ENCODE data around the gene PTH. TPM values are rescaled to one million over a fixed set of nuclear protein-coding genes. Genes with fewer than 3 reads are reported as not detected.
A peak's percentile ranks its signal among the peaks of the same experiment; 100 is the strongest.

The PTH gene
- total RNA-seq = not detected in 2 replicates

DNA sequence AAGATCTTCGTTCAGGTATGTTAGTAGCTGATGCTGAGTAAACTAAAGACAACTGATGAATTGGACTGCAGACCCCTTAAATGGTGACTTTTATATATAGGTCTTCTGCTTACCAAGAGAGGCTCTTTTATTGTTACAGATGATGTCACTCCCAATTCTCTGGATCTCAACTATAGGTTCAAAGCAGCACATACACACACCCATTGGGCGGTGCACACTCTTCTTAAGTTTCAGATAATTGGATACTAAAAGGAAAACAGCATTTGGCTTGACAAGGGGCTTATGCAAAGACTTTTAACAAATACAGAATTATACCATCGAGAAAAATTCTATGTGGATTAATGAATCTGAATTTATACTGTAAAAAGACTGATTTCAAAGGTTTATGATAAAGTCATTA lies at the start of gene PTH:
Gene PTH (minus strand): TSS at position 69 of the 400 bp plus-strand sequence. CDS start 3,142 bp downstream, outside the sequence.
- Mint-ChIP-seq H3K27ac (no peak within 1 kb of the TSS), H3K4me1 (ENCODE audit: low read depth) (no peaks in the 10 kb centered on the region), H3K27me3 (ENCODE audit: insufficient read depth) (peaks cover 5% of the 10 kb centered on the region), H3K36me3 (ENCODE audit: low read depth) (no peaks in the 10 kb centered on the region), H3K4me3 (no peak within 1 kb of the TSS), H3K9me3 (no peaks in the 10 kb centered on the region)
- no peak for DNase-seq (ENCODE audit: low spot score)
- intact Hi-C loops (cut with micrococcal nuclease) = no loop called here

DNA sequence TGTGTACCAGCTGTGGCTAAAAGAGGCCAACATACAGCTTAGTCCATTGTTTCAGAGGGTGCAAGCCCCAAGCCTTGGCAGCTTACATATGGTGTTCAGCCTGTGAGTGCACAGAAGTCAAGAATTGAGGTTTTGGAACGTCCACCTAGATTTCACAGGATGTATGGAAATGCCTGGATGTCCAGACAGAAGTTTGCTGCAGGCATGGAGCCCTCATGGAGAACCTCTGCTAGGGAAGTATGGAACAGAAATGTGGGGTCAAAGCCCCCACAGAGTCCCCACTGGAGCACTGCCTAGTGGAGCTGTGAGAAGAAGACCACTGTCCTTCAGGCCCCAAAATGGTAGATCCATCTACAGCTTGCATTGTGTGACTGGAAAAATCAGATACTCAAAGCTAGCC lies 42.2 kb upstream of the PTH start:
- DNase-seq (ENCODE audit: low spot score) = no peak
- H3K4me3 Mint-ChIP-seq = no peak overlapping the region
- intact Hi-C loops (cut with micrococcal nuclease) = no loop called here
- H3K27ac Mint-ChIP-seq = no peak overlapping the region
- H3K9me3 Mint-ChIP-seq = peaks cover 31% of the 10 kb centered on the region
- H3K27me3 Mint-ChIP-seq (ENCODE audit: insufficient read depth) = no peaks in the 10 kb centered on the region
- H3K4me1 Mint-ChIP-seq (ENCODE audit: low read depth) = no peaks in the 10 kb centered on the region
- no peaks in the 10 kb centered on the region for H3K36me3 Mint-ChIP-seq (ENCODE audit: low read depth)

DNA sequence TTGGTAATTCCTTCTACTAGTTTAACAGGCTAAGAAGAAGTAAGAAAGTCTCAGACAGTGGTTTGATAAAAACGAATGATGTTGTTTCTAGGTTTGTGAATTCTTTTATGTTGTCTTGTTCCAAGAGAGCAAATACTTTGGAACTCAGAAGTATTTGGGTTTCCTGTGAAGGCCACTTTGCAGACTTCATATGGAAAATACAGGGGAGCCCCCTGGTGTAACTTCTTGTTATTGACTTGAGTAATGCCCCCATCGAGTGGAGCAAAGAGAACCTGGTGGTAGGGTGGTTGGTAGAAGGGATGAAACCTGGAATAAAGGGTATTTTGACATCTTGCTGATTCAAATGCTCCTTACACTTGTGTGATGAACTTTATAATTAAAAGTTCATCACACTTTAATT lies 40.0 kb upstream of the PTH start:
- intact Hi-C loops (cut with micrococcal nuclease) = no loop called here
- DNase-seq (ENCODE audit: low spot score) = no peak
- H3K4me1 Mint-ChIP-seq (ENCODE audit: low read depth) = no peaks in the 10 kb centered on the region
- peaks cover 37% of the 10 kb centered on the region for H3K9me3 Mint-ChIP-seq
- no peak overlapping the region for H3K27ac Mint-ChIP-seq
- H3K4me3 Mint-ChIP-seq = no peak overlapping the region
- H3K36me3 Mint-ChIP-seq (ENCODE audit: low read depth) = no peaks in the 10 kb centered on the region
- H3K27me3 Mint-ChIP-seq (ENCODE audit: insufficient read depth) = no peaks in the 10 kb centered on the region

DNA sequence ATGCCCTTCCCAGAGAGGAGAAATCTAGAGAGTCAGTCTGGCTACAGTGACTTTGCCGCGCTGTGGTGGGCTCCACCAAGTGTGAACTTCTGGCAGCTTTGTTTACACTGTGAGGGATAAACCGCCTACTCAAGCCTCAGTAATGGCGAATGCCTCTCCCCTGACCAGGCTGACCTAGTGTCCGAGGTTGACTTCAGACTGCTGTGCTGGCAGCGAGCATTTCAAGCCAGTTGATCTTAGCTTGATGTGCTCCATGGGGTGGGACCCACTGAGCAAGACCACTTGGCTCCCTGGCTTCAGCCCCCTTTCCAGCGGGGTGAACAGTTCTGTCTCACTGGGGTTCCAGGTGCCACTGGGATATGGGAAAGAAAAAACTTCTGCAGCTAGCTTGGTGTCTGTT lies 38.6 kb upstream of the PTH start:
- Mint-ChIP-seq H3K36me3 (ENCODE audit: low read depth) (no peaks in the 10 kb centered on the region), H3K4me1 (ENCODE audit: low read depth) (no peaks in the 10 kb centered on the region), H3K27ac (no peak overlapping the region), H3K4me3 (no peak overlapping the region), H3K9me3 (peaks cover 27% of the 10 kb centered on the region), H3K27me3 (ENCODE audit: insufficient read depth) (no peaks in the 10 kb centered on the region)
- intact Hi-C loops (cut with micrococcal nuclease) = no loop called here
- no peak for DNase-seq (ENCODE audit: low spot score)

DNA sequence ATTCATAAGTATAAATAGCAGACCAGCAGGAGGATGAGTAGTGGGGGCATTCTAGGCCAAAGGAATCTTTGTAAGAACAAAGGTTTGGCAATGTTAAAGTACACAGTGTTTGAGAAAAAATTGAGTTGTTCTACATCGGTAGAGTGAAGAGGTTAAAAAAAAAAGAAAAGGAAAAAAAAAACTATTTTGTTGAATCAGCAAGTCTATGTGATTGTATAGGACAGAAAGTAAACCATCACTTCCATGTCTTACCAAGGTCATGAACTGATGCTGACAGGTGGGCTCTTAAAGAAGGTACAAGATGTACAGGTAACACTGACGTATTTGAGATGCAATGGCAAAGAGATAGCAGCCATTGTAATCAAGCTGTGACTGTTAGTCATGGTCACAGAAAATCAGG lies 29.5 kb upstream of the PTH start:
- H3K4me1 Mint-ChIP-seq (ENCODE audit: low read depth) = no peaks in the 10 kb centered on the region
- intact Hi-C loops (cut with micrococcal nuclease) = no loop called here
- H3K27ac Mint-ChIP-seq = no peak overlapping the region
- H3K36me3 Mint-ChIP-seq (ENCODE audit: low read depth) = no peaks in the 10 kb centered on the region
- DNase-seq (ENCODE audit: low spot score) = no peak
- H3K9me3 Mint-ChIP-seq = peaks cover 5% of the 10 kb centered on the region
- H3K4me3 Mint-ChIP-seq = no peak overlapping the region
- no peaks in the 10 kb centered on the region for H3K27me3 Mint-ChIP-seq (ENCODE audit: insufficient read depth)

DNA sequence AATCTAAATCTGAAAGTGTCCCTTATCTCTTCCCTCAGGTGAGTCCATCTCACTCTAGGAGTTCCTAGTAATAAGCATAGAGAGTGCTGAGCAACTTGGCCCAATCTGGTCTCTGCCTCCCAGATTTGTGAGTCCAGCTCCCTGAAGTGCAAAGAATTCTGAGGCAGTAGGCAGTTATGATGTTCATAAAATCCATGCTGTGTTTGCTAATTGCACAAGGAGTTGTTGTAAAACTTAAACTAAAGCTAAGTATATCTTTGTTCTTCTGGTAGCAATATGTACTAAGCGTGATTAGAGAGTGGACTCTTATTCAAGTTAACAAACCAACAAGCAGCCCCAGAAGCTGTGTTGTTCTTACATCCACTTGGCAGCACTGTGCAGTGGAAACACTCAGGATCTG lies 7.6 kb upstream of the PTH start:
- no peaks in the 10 kb centered on the region for H3K9me3 Mint-ChIP-seq
- H3K4me1 Mint-ChIP-seq (ENCODE audit: low read depth) = no peaks in the 10 kb centered on the region
- H3K27ac Mint-ChIP-seq = no peak overlapping the region
- DNase-seq (ENCODE audit: low spot score) = no peak
- H3K27me3 Mint-ChIP-seq (ENCODE audit: insufficient read depth) = peaks cover 2% of the 10 kb centered on the region
- intact Hi-C loops (cut with micrococcal nuclease) = no loop called here
- H3K36me3 Mint-ChIP-seq (ENCODE audit: low read depth) = no peaks in the 10 kb centered on the region
- no peak overlapping the region for H3K4me3 Mint-ChIP-seq

DNA sequence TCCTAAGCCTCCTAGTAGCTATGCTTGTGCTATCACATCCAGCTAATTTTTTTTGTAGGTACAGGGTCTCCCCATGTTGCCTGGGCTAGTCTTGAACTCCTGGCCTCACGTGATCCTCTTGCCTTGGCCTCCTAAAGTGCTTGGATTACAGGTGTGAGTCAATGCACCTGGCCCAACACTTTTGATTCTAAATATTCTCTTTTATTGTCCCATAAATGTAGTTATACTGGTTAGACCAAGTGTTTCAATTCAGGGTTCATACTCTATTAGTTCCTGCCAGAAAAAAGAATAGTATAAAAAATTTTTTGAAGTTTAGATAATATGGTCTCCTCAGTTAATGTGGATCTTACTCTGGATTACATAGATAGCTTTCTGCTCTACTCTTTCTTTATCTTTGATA lies 6.7 kb upstream of the PTH start:
- intact Hi-C loops (cut with micrococcal nuclease) = no loop called here
- no peak for DNase-seq (ENCODE audit: low spot score)
- Mint-ChIP-seq H3K27ac (no peak overlapping the region), H3K4me1 (ENCODE audit: low read depth) (no peaks in the 10 kb centered on the region), H3K27me3 (ENCODE audit: insufficient read depth) (peaks cover 2% of the 10 kb centered on the region), H3K9me3 (no peaks in the 10 kb centered on the region), H3K4me3 (no peak overlapping the region), H3K36me3 (ENCODE audit: low read depth) (no peaks in the 10 kb centered on the region)

DNA sequence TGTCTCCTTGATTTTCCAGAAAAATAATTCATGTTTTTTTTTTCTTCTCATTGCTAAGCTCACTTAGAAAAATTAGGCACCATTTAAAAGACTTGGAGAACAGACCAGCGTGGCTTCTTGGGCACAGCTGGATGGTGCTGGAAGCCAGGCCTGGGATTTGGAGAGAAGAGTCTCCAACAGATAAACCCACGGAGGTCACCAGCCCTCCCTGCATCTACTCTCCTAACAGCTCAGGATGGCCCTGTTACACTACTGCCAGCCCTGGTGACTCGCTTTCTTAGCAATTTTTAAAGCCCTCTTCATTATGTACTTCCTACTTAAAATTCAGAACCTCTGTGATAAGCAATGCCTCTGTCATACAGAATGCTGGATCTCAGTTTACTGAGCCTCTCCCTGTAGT lies 1.7 kb downstream of the PTH start:
- Mint-ChIP-seq H3K36me3 (ENCODE audit: low read depth) (no peaks in the 10 kb centered on the region), H3K27ac (no peak overlapping the region), H3K4me3 (no peak overlapping the region), H3K4me1 (ENCODE audit: low read depth) (no peaks in the 10 kb centered on the region), H3K27me3 (ENCODE audit: insufficient read depth) (peaks cover 5% of the 10 kb centered on the region), H3K9me3 (no peaks in the 10 kb centered on the region)
- DNase-seq (ENCODE audit: low spot score) = no peak
- intact Hi-C loops (cut with micrococcal nuclease) = no loop called here

DNA sequence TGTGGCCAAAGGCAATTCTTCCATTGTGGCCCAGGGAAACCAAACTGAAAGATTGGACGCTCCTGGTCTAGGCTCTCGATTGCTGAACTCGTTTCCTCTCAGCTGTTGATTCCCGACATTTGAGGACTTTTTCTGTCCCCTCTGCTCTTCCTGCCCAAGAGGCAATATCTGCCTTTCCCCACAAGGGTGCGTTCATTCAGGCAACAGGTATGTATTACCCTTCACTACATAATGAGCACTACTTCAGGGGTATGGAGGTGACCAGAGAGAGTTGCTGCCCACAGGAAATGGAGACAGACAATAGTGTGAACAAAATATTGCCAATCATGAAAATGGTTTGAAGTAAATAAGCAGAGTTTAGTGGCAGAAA lies 8.2 kb downstream of the PTH start:
- Mint-ChIP-seq H3K27me3 (ENCODE audit: insufficient read depth) (no peaks in the 10 kb centered on the region), H3K36me3 (ENCODE audit: low read depth) (no peaks in the 10 kb centered on the region), H3K9me3 (no peaks in the 10 kb centered on the region), H3K4me1 (ENCODE audit: low read depth) (peaks cover 9% of the 10 kb centered on the region), H3K4me3 (peak overlapping the region; percentile 72), H3K27ac (peak overlapping the region; percentile 67)
- intact Hi-C loops (cut with micrococcal nuclease) = loop anchor here (2.0 kb wide), 1 partner anchor 761 kb away; no protein-coding TSS in a partner anchor
- DNase-seq (ENCODE audit: low spot score) = no peak

DNA sequence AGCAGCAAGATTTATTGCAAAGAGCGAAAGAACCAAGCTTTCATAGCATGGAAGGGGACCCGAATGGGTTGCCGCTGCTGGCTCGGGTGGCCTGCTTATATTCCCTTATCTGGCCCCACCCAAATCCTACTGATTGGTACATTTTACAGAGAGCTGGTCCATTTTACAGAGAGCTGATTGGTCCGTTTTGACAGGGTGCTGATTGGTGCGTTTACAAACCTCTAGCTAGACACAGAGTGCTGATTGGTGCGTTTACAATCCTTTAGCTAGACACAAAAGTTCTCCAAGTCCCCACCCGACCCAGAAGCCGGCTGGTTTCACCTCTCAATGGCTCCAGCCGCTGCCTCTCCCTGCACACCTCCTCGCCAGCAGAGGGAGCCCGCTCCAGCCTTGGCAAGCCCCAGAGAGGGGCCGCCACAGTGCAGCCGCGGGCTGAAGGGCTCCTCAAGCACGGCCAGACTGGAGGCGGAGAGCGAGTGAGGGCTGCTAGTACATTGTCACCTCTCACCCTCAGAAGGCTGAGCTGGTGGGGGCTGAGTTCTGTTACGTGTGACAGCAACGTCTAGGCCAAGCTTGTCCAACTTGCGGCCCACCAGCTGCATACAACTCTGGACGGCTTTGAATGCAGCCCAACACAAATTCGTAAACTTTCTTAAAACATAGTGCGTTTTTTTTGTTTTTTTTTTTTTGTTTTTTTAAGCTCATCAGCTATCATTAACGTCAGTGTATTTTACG lies 8.7 kb downstream of the PTH start:
- Mint-ChIP-seq H3K27me3 (ENCODE audit: insufficient read depth) (peaks cover under 1% of the 10 kb centered on the region), H3K9me3 (no peaks in the 10 kb centered on the region), H3K4me1 (ENCODE audit: low read depth) (peaks cover 9% of the 10 kb centered on the region), H3K4me3 (peak overlapping the region; percentile 72), H3K36me3 (ENCODE audit: low read depth) (no peaks in the 10 kb centered on the region), H3K27ac (no peak overlapping the region)
- DNase-seq (ENCODE audit: low spot score) = peak; percentile 35
- intact Hi-C loops (cut with micrococcal nuclease) = loop anchor here (2.0 kb wide), 1 partner anchor 762 kb away; no protein-coding TSS in a partner anchor

DNA sequence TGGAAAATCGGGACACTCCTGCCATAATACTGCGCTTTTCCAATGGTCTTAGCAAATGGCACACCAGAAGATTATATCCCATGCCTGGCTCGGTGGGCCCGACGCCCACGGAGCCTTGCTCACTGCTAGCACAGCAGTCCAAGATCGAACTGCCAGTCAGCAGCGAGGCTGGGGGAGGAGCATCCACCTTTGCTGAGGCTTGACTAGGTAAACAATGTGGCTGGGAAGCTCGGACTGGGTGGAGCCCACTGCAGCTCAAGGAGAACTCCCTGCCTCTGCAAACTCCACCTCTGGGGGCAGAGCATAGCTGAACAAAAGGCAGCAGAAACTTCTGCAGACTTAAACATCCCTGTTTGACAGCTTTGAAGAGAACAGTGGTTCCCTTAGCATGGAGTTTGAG lies 15.6 kb downstream of the PTH start:
- intact Hi-C loops (cut with micrococcal nuclease) = no loop called here
- no peak for DNase-seq (ENCODE audit: low spot score)
- Mint-ChIP-seq H3K4me3 (no peak overlapping the region), H3K27ac (no peak overlapping the region), H3K4me1 (ENCODE audit: low read depth) (no peaks in the 10 kb centered on the region), H3K27me3 (ENCODE audit: insufficient read depth) (peaks cover 9% of the 10 kb centered on the region), H3K36me3 (ENCODE audit: low read depth) (no peaks in the 10 kb centered on the region), H3K9me3 (peaks cover 3% of the 10 kb centered on the region)

DNA sequence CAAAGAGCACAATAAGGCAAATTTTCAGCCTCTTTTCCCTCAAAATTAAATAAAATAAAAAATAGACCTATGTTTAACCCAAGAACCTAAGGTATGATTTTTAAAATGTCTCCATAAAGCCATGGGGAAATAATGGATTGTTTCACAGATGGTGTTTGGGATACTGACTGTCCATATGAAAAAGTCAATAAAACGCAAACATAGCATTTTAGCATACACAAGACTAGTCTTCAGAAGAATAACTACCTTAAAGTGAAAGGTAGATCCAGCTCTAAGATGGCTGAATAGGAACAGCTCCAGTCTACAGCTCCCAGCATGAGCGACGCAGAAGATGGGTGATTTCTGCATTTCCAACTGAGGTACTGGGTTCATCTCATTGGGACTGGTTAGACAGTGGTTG lies 16.1 kb downstream of the PTH start:
- Mint-ChIP-seq H3K9me3 (peaks cover 3% of the 10 kb centered on the region), H3K4me3 (no peak overlapping the region), H3K36me3 (ENCODE audit: low read depth) (no peaks in the 10 kb centered on the region), H3K4me1 (ENCODE audit: low read depth) (no peaks in the 10 kb centered on the region), H3K27me3 (ENCODE audit: insufficient read depth) (peaks cover 11% of the 10 kb centered on the region), H3K27ac (no peak overlapping the region)
- intact Hi-C loops (cut with micrococcal nuclease) = no loop called here
- no peak for DNase-seq (ENCODE audit: low spot score)

DNA sequence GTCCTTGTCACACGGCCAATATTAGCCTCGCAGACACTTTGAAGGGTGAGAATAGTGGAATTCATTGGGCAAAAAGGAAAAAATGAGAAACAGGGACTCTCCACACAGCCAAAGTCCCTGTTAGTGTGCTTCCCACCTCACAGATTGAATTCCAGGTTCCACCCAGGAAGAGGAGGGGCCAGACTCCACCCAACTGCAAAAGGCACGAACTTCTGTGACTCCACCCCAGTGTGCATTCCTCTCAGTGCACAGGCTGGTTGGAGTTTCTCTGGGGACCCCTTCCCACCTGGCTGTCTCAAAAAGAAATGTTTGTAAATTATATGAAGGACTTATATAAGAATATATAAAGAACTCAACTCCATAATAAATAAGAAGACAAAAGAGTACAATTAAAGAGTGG lies 20.7 kb downstream of the PTH start:
- DNase-seq (ENCODE audit: low spot score) = no peak
- H3K4me1 Mint-ChIP-seq (ENCODE audit: low read depth) = no peaks in the 10 kb centered on the region
- no peak overlapping the region for H3K4me3 Mint-ChIP-seq
- no peaks in the 10 kb centered on the region for H3K9me3 Mint-ChIP-seq
- H3K27me3 Mint-ChIP-seq (ENCODE audit: insufficient read depth) = peaks cover 26% of the 10 kb centered on the region
- intact Hi-C loops (cut with micrococcal nuclease) = no loop called here
- no peaks in the 10 kb centered on the region for H3K36me3 Mint-ChIP-seq (ENCODE audit: low read depth)
- H3K27ac Mint-ChIP-seq = no peak overlapping the region

Measured in activated T-helper 1 cell treated with anti-CD3 and anti-CD28 coated beads, Interleukin-12 subunit alpha, Interleukin-12 subunit beta, Interleukin-2, Interleukin-4 antibody, amounts not matched to agents 30 ng/mL and 10 ng/mL and 1 ng/mL, durations not matched to agents 14 hours and 24 hours and 36 hours (primary cell).